Tibial artery (tissue), 4 donors: Measurements from ENCODE around the gene PTPN2.

Experiments used
- DNase-seq, 2 donors: peaks; one replicate each; pipeline ENCODE4 v3.0.0-alpha.2; 2019
- H3K27ac ChIP-seq, 2 donors: fragments of 200-600 bp; sonication (generic) in 1 of 2; 1 replicate in 1 of 2; 2 replicates in 1 of 2; pipeline ENCODE4 v1.5.1; 2018 to 2019; ENCODE audit warnings: mild to moderate bottlenecking in 1 of 2
- H3K27me3 ChIP-seq, 2 donors: fragments of 200-600 bp; sonication (generic) in 1 of 2; one replicate each; pipeline versions ENCODE4 v1.5.1 to v1.6.0; 2016 to 2019
- H3K36me3 ChIP-seq, 3 donors: fragments of 200-600 bp; sonication (generic) in 2 of 3; one replicate each; pipeline ENCODE4 v1.5.1; 2016 to 2019; ENCODE audit warnings: mild to moderate bottlenecking in 2 of 3
- H3K4me1 ChIP-seq, 4 donors: fragments of 200-600 bp; sonication (generic) in 2 of 4; 1 replicate in 3 of 4; 2 replicates in 1 of 4; pipeline ENCODE4 v1.5.1; 2016 to 2019
- H3K4me3 ChIP-seq, 2 donors: fragments of 200-600 bp; sonication (generic) in 1 of 2; 1 replicate in 1 of 2; 2 replicates in 1 of 2; pipeline ENCODE4 v1.5.1; 2018 to 2019; ENCODE audit warnings: mild to moderate bottlenecking in 2 of 2
- H3K9me3 ChIP-seq, 3 donors: fragments of 200-600 bp; sonication (generic) in 1 of 3; one replicate each; pipeline ENCODE4 v1.5.1; 2016 to 2019
- CTCF ChIP-seq, 2 experiments: fragments of 200-600 bp in 1 of 2; fragments of 450-650 bp in 1 of 2; IDR thresholded peaks; one replicate each; pipeline ENCODE4 v1.5.1; 2017 to 2019; ENCODE audit warnings: antibody characterized with exemption in 2 of 2, mild to moderate bottlenecking in 1 of 2, moderate library complexity in 1 of 2
- intact Hi-C: fragments of 100-400 bp; cut with DNase I; formaldehyde crosslinking; loops from one replicate; pipeline ENCODE4 v1.15.0; 2023; ENCODE audit warnings: low total_unique reads

PTPN2 gene

GRCh38 chr18:12747530-12748315, 136.3 kb downstream of the PTPN2 start:
- no peak for DNase-seq
- Histone ChIP-seq H3K4me1 (no peaks in the 10 kb centered on the region), H3K4me3 (no peak overlapping the region), H3K27ac (no peak overlapping the region), H3K9me3 (no peaks in the 10 kb centered on the region), H3K36me3 (no peaks in the 10 kb centered on the region), H3K27me3 (no peaks in the 10 kb centered on the region)
- no peak for TF ChIP-seq CTCF (IDR thresholded peaks at IDR 0.05)
- intact Hi-C loops: no loop called here

GRCh38 chr18:12745095-12745795, 138.8 kb downstream of the PTPN2 start:
- Histone ChIP-seq H3K36me3 (no peaks in the 10 kb centered on the region), H3K27me3 (no peaks in the 10 kb centered on the region), H3K4me1 (no peaks in the 10 kb centered on the region), H3K27ac (no peak overlapping the region), H3K4me3 (no peak overlapping the region), H3K9me3 (no peaks in the 10 kb centered on the region)
- no peak for TF ChIP-seq CTCF (IDR thresholded peaks at IDR 0.05)
- intact Hi-C loops: no loop called here
- DNase-seq: no peak

- intact Hi-C loops: loop anchor here (5.0 kb wide), 1 partner anchor 188 kb away; no protein-coding TSS in a partner anchor
- Histone ChIP-seq H3K36me3 (no peaks in the 10 kb centered on the region), H3K4me1 (no peaks in the 10 kb centered on the region), H3K27me3 (no peaks in the 10 kb centered on the region), H3K27ac (no peak overlapping the region), H3K4me3 (no peak overlapping the region), H3K9me3 (no peaks in the 10 kb centered on the region)
- no peak for DNase-seq
- TF ChIP-seq CTCF (IDR thresholded peaks at IDR 0.05): peak; percentile 39 to 66
These were observed 139.9 kb downstream of the PTPN2 start for GRCh38 chr18:12744103-12744502.

- no peak for DNase-seq
- no peaks in the 10 kb centered on the region for H3K9me3 ChIP-seq
- H3K4me3 ChIP-seq: no peak overlapping the region
- H3K36me3 ChIP-seq: no peaks in the 10 kb centered on the region
- H3K27me3 ChIP-seq: no peaks in the 10 kb centered on the region
- H3K4me1 ChIP-seq: no peaks in the 10 kb centered on the region
- intact Hi-C loops: loop anchor here (5.0 kb wide), 1 partner anchor 190 kb away; no protein-coding TSS in a partner anchor
- no peak for TF ChIP-seq CTCF (IDR thresholded peaks at IDR 0.05)
- H3K27ac ChIP-seq: no peak overlapping the region
These were observed 141.6 kb downstream of the PTPN2 start for GRCh38 chr18:12742453-12742852.
